Astrocyte (in vitro differentiated cells and primary cell): Measurements from ENCODE around the gene ZP1. TPM values are rescaled to one million over a fixed set of nuclear protein-coding genes. Genes with fewer than 3 reads are reported as not detected.

Experiments
- DNase-seq: peaks from one replicate; pipeline ENCODE4 v3.0.0-alpha.2; 2010; ENCODE audit warnings: low read depth
- FAIRE-seq: peaks from 2 replicates; lab custom pipeline; 2011; peaks lifted over from hg19 to GRCh38; lab: Jason Lieb, UNC
- H2AFZ ChIP-seq: 2 replicates; pipeline ENCODE4 v1.6.0; 2012; ENCODE audit warnings: low read depth, low read length, inconsistent platforms
- H3K27ac ChIP-seq: 2 replicates; pipeline ENCODE4 v1.5.1; 2011; ENCODE audit warnings: low read depth, low read length, inconsistent platforms
- H3K27me3 ChIP-seq: 2 replicates; pipeline ENCODE4 v1.6.0; 2011; ENCODE audit warnings: low read length, inconsistent platforms; ENCODE audit not compliant: insufficient read depth
- H3K36me3 ChIP-seq: 2 replicates; pipeline ENCODE4 v1.5.1; 2011; ENCODE audit warnings: low read length, inconsistent platforms; ENCODE audit not compliant: insufficient read depth
- H3K4me1 ChIP-seq: 2 replicates; pipeline ENCODE4 v1.5.1; 2011; ENCODE audit warnings: low read length, inconsistent platforms; ENCODE audit not compliant: insufficient read depth
- H3K4me2 ChIP-seq: 2 replicates; pipeline ENCODE4 v1.6.0; 2012; ENCODE audit warnings: low read length, inconsistent platforms
- H3K4me3 ChIP-seq: 2 replicates; pipeline ENCODE4 v1.5.1; 2011; ENCODE audit warnings: low read depth, mild to moderate bottlenecking, low read length, inconsistent platforms; ENCODE audit not compliant: insufficient read depth
- H3K79me2 ChIP-seq: 2 replicates; pipeline ENCODE4 v1.6.0; 2012; ENCODE audit warnings: mild to moderate bottlenecking, low read length, inconsistent platforms; ENCODE audit not compliant: insufficient read depth
- H3K9ac ChIP-seq: 2 replicates; pipeline ENCODE4 v1.6.0; 2012; ENCODE audit warnings: mild to moderate bottlenecking, low read length, inconsistent platforms
- H3K9me3 ChIP-seq: 2 replicates; pipeline ENCODE4 v1.5.1; 2012; ENCODE audit warnings: low read depth, mild to moderate bottlenecking, low read length, inconsistent platforms; ENCODE audit not compliant: insufficient read depth
- H4K20me1 ChIP-seq: 2 replicates; pipeline ENCODE4 v1.6.0; 2012; ENCODE audit warnings: low read length, inconsistent platforms; ENCODE audit not compliant: insufficient read depth
- H3K27ac Mint-ChIP-seq: one replicate; pipeline ENCODE4 v1.8.0; 2021; ENCODE audit warnings: mild to moderate bottlenecking, mixed read lengths; ENCODE audit not compliant: unreplicated experiment
- H3K27me3 Mint-ChIP-seq: one replicate; pipeline ENCODE4 v1.8.0; 2021; ENCODE audit warnings: low read depth, mixed read lengths; ENCODE audit not compliant: unreplicated experiment
- H3K36me3 Mint-ChIP-seq: one replicate; pipeline ENCODE4 v1.8.0; 2021; ENCODE audit warnings: low read depth, mixed read lengths; ENCODE audit not compliant: unreplicated experiment
- H3K4me1 Mint-ChIP-seq: one replicate; pipeline ENCODE4 v1.8.0; 2021; ENCODE audit warnings: low read depth, mixed read lengths; ENCODE audit not compliant: unreplicated experiment
- H3K4me3 Mint-ChIP-seq: one replicate; pipeline ENCODE4 v1.8.0; 2021; ENCODE audit warnings: mild to moderate bottlenecking, moderate library complexity, mixed read lengths; ENCODE audit not compliant: unreplicated experiment
- H3K9me3 Mint-ChIP-seq: one replicate; pipeline ENCODE4 v1.8.0; 2021; ENCODE audit warnings: mild to moderate bottlenecking, mixed read lengths; ENCODE audit not compliant: unreplicated experiment
- EZH2 ChIP-seq: IDR thresholded peaks from 2 replicates; pipeline ENCODE4 v1.6.1; 2012; ENCODE audit warnings: mild to moderate bottlenecking, low read length, inconsistent platforms; ENCODE audit not compliant: insufficient read depth
- total RNA-seq: library from RNA; stranded (reverse); gene quantifications from 2 replicates; pipeline ENCODE4 v1.2.1, GENCODE V29; 2021
- TF ChIP-seq, protein P1 (sequence below): IDR thresholded peaks from 2 replicates; pipeline ENCODE4 v1.5.1; 2011; ENCODE audit warnings: low read depth, mild to moderate bottlenecking, inconsistent platforms, low read length, moderate library complexity; ENCODE audit not compliant: insufficient read depth

ZP1 gene
- total RNA-seq, 1 donor from 2014 or later = not detected

DNA sequence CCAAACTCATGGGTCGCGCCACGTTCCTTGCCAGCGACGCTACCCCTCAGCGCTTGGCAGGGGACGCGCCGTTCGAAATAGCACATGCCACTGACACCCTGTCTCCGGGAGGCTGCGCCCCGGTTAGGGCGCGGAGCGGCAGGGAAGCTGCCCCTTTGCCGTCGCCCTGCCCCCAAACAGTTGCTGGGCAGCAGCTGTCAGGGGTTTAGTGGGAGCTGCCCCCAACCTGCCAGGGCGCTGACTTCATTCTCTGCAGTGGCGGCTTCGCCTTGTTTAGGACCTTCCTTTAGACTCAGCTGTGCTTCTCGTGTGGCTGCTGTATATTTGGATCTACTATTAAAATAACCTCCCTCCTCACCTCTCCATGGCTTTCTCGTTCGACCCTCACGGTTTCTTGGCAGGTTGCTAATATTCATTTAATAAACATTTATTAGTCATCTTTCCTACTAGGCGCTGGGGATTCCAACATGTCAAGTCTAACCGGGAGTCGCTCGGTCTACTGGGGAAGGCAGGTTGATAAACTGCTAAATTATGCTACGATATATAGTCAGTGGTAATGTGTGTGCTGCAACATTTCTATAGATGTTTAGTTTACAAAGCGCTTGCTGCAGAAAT, 47.4 kb downstream of the ZP1 start:
- peak overlapping the region; percentile 82 for H2AFZ ChIP-seq

DNA sequence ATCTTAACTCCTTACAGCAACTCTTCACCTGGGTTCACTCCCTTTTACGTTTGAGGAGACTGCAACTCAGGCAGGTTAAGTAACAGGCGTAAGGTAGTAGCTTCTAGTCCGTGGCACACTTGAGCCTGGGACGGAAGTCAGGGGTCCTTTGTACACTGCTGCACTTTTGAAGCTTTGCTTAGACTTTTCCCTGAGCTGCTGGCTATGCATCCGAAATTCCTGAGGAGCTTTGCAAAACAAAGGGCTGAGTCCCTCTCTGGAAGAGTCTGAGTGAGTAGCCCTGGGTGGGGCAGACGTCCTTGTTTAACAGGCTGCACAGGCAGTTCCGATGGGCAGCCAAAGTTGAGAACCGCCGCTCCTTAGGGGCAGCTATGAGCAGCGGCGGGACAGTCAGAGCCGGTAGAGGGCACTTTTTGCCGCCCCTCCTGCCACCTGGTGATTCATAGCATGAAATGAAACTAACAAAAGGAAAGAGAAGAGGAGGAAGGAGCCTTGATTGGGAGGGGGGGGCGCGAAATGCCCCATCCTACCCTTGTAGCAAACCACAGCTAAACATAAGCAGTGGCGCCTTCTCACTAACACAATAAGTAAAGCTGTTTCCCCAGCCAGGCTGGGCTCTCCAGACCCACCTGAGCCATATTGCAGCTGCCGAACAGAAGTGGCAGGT, 48.0 kb downstream of the ZP1 start:
- H3K79me2 ChIP-seq = peaks cover 53% of the 10 kb centered on the region
- peaks cover 36% of the 10 kb centered on the region for H3K4me1 ChIP-seq
- peaks cover 17% of the 10 kb centered on the region for H3K4me1 Mint-ChIP-seq
- no peaks in the 10 kb centered on the region for H3K9me3 ChIP-seq
- H3K4me3 ChIP-seq = peak overlapping the region; percentile 66
- FAIRE-seq (no peak), DNase-seq (peak; percentile 48)
- peaks cover 24% of the 10 kb centered on the region for H4K20me1 ChIP-seq
- H3K27me3 ChIP-seq = peaks cover 6% of the 10 kb centered on the region
- H3K9ac ChIP-seq = peak overlapping the region; percentile 81
- H3K27ac ChIP-seq = peak overlapping the region; percentile 84
- peak overlapping the region; percentile 88 for H3K27ac Mint-ChIP-seq
- H3K4me2 ChIP-seq = peak overlapping the region; percentile 86
- H3K36me3 ChIP-seq = peaks cover 6% of the 10 kb centered on the region
- peak overlapping the region; percentile 95 for H3K4me3 Mint-ChIP-seq
- H3K27me3 Mint-ChIP-seq = peaks cover 9% of the 10 kb centered on the region
- TF ChIP-seq, protein P1, sequence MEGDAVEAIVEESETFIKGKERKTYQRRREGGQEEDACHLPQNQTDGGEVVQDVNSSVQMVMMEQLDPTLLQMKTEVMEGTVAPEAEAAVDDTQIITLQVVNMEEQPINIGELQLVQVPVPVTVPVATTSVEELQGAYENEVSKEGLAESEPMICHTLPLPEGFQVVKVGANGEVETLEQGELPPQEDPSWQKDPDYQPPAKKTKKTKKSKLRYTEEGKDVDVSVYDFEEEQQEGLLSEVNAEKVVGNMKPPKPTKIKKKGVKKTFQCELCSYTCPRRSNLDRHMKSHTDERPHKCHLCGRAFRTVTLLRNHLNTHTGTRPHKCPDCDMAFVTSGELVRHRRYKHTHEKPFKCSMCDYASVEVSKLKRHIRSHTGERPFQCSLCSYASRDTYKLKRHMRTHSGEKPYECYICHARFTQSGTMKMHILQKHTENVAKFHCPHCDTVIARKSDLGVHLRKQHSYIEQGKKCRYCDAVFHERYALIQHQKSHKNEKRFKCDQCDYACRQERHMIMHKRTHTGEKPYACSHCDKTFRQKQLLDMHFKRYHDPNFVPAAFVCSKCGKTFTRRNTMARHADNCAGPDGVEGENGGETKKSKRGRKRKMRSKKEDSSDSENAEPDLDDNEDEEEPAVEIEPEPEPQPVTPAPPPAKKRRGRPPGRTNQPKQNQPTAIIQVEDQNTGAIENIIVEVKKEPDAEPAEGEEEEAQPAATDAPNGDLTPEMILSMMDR = no peak
- no peak for TF ChIP-seq EZH2
- peaks cover under 1% of the 10 kb centered on the region for H3K9me3 Mint-ChIP-seq
- H2AFZ ChIP-seq = peak overlapping the region; percentile 82
- H3K36me3 Mint-ChIP-seq = peaks cover 7% of the 10 kb centered on the region

More for the DNA sequence above, 47.4 kb downstream of the ZP1 start:
- DNase-seq (peak; percentile 22), FAIRE-seq (no peak)
- peaks cover 53% of the 10 kb centered on the region for H3K79me2 ChIP-seq
- peak overlapping the region; percentile 84 for H3K27ac ChIP-seq
- Mint-ChIP-seq H3K36me3 (peaks cover 5% of the 10 kb centered on the region), H3K4me1 (peaks cover 16% of the 10 kb centered on the region), H3K9me3 (peaks cover 4% of the 10 kb centered on the region), H3K4me3 (peak overlapping the region; percentile 95), H3K27ac (peak overlapping the region; percentile 88), H3K27me3 (peaks cover 14% of the 10 kb centered on the region)
- H3K4me1 ChIP-seq = peaks cover 36% of the 10 kb centered on the region
- H3K9me3 ChIP-seq = no peaks in the 10 kb centered on the region
- H3K36me3 ChIP-seq = no peaks in the 10 kb centered on the region
- TF ChIP-seq, protein P1 = no peak
- TF ChIP-seq EZH2 = no peak
- H3K9ac ChIP-seq = peak overlapping the region; percentile 81
- H3K4me2 ChIP-seq = peak overlapping the region; percentile 86
- peaks cover 22% of the 10 kb centered on the region for H4K20me1 ChIP-seq
- peak overlapping the region; percentile 66 for H3K4me3 ChIP-seq
- peaks cover 6% of the 10 kb centered on the region for H3K27me3 ChIP-seq
